Tibial nerve (tissue), 4 donors: ENCODE data around the gene KCTD13. TPM values are rescaled to one million over a fixed set of nuclear protein-coding genes. Genes with fewer than 3 reads are reported as not detected.
A peak's percentile ranks its signal among the peaks of the same experiment; 100 is the strongest.
"Not testable (repeated sequence)": the region's sequence is repeated elsewhere in the genome, so short reads cannot be mapped to it uniquely, and the experiment has no call there.

Experiments used
- DNase-seq, 2 donors: peaks; one replicate each; pipeline ENCODE4 v3.0.0-alpha.2; 2019; ENCODE audit warnings: low spot score in 2 of 2
- H3K27ac ChIP-seq, 4 donors: fragments of 200-600 bp; sonication (generic) in 3 of 4; one replicate each; pipeline ENCODE4 v1.5.1; 2017 to 2019; ENCODE audit warnings: mild to moderate bottlenecking in 1 of 4
- H3K27me3 ChIP-seq, 2 donors: fragments of 200-600 bp; sonication (generic) in 1 of 2; one replicate each; pipeline versions ENCODE4 v1.5.1 to v1.6.0; 2017 to 2019
- H3K36me3 ChIP-seq, 3 donors: fragments of 200-600 bp; sonication (generic); one replicate each; pipeline ENCODE4 v1.5.1; 2018 to 2019
- H3K4me1 ChIP-seq, 4 donors: fragments of 200-600 bp; sonication (generic) in 3 of 4; one replicate each; pipeline ENCODE4 v1.5.1; 2017 to 2019
- H3K4me3 ChIP-seq, 4 donors: fragments of 200-600 bp; sonication (generic) in 3 of 4; one replicate each; pipeline ENCODE4 v1.5.1; 2017 to 2019; ENCODE audit warnings: mild to moderate bottlenecking in 1 of 4, moderate library complexity in 1 of 4
- H3K9me3 ChIP-seq, 4 donors: fragments of 200-600 bp; sonication (generic) in 3 of 4; one replicate each; pipeline ENCODE4 v1.5.1; 2017 to 2019
- CTCF ChIP-seq, 5 experiments: fragments of 200-600 bp in 3 of 5; fragments of 450-650 bp in 2 of 5; sonication (generic) in 3 of 5; IDR thresholded peaks; one replicate each; pipeline ENCODE4 v1.5.1; 2016 to 2019; ENCODE audit warnings: antibody characterized with exemption in 5 of 5, mild to moderate bottlenecking in 3 of 5, moderate library complexity in 2 of 5
- EP300 ChIP-seq, 2 donors: sonication (generic); formaldehyde crosslinking; IDR thresholded peaks; one replicate each; pipeline ENCODE4 v1.6.1; 2017; ENCODE audit warnings: antibody characterized with exemption in 2 of 2, mild to moderate bottlenecking in 1 of 2
- POLR2A ChIP-seq, 2 donors: fragments of 450-650 bp; IDR thresholded peaks; one replicate each; pipeline ENCODE4 v1.6.1; 2017; ENCODE audit warnings: antibody characterized with exemption in 2 of 2, mild to moderate bottlenecking in 2 of 2, moderate library complexity in 2 of 2
- WGBS, 2 donors: methylation state at CpG; one replicate each; pipeline ENCODE4 v1.1.5; 2018; 5-methylcytosine and 5-hydroxymethylcytosine counted together
- total RNA-seq, 4 donors: library from RNA; depleted of rRNA; stranded (reverse); fragments of >200 nt; gene quantifications; one replicate each; pipeline ENCODE4 v1.1.0, GENCODE V29; 2016

The KCTD13 gene
- total RNA-seq, 4 donors from 2014 or later: 31.0 to 81.0 (median 38.7) TPM

GRCh38 chr16:29943846-29944799 lies 18.1 kb upstream of the KCTD13 start:
- H3K4me3 ChIP-seq: no peak overlapping the region
- H3K36me3 ChIP-seq: no peaks in the 10 kb centered on the region
- no peak for DNase-seq
- H3K27me3 ChIP-seq: no peaks in the 10 kb centered on the region
- H3K27ac ChIP-seq: peak overlapping the region in 1 of 4 donors; percentile 46
- no peak for TF ChIP-seq CTCF (IDR thresholded peaks at IDR 0.05)
- TF ChIP-seq POLR2A (IDR thresholded peaks at IDR 0.05): no peak
- H3K4me1 ChIP-seq: peaks cover 0 to 10% (median 0%) of the 10 kb centered on the region in 4 donors
- H3K9me3 ChIP-seq: no peaks in the 10 kb centered on the region
- 52 to 61% methylated on average over 11 of the region's 11 CpGs for WGBS, 2 donors

- Histone ChIP-seq H3K9me3 (no peaks in the 10 kb centered on the region), H3K27ac (no peak overlapping the region), H3K4me3 (no peak overlapping the region), H3K4me1 (peaks cover 0 to 10% (median 0%) of the 10 kb centered on the region in 4 donors), H3K27me3 (no peaks in the 10 kb centered on the region), H3K36me3 (no peaks in the 10 kb centered on the region)
- TF ChIP-seq EP300 (IDR thresholded peaks at IDR 0.05): no peak
- no peak for TF ChIP-seq CTCF (IDR thresholded peaks at IDR 0.05)
- TF ChIP-seq POLR2A (IDR thresholded peaks at IDR 0.05): no peak
- 55 to 67% methylated on average over 4 of the region's 4 CpGs for WGBS, 2 donors
- no peak for DNase-seq
Measured at GRCh38 chr16:29940656-29941055, 14.6 kb upstream of the KCTD13 start.

- H3K36me3 ChIP-seq, H3K9me3 ChIP-seq, H3K4me3 ChIP-seq, H3K27me3 ChIP-seq, DNase-seq, H3K27ac ChIP-seq: not testable (repeated sequence)
- 89 to 92% methylated on average over 2 of the region's 2 CpGs for WGBS, 2 donors
- H3K4me1 ChIP-seq: peaks cover 0 to 12% (median 9%) of the 10 kb centered on the region in 4 donors
Measured at GRCh38 chr16:29931750-29932149, 5.7 kb upstream of the KCTD13 start.

GRCh38 chr16:29927070-29927905 lies 1.3 kb upstream of the KCTD13 start:
- peaks cover 0 to 15% (median 8%) of the 10 kb centered on the region in 3 donors for H3K36me3 ChIP-seq
- DNase-seq: no peak
- H3K27ac ChIP-seq: peak overlapping the region in 3 of 4 donors; percentile 81 to 93 (median 89)
- H3K4me1 ChIP-seq: peaks cover 0 to 35% (median 19%) of the 10 kb centered on the region in 4 donors
- H3K9me3 ChIP-seq: no peaks in the 10 kb centered on the region
- no peaks in the 10 kb centered on the region for H3K27me3 ChIP-seq
- TF ChIP-seq EP300 (IDR thresholded peaks at IDR 0.05) (no peak), POLR2A (IDR thresholded peaks at IDR 0.05) (no peak), CTCF (IDR thresholded peaks at IDR 0.05) (no peak)
- 51 to 53% methylated on average over 12 of the region's 12 CpGs for WGBS, 2 donors
- H3K4me3 ChIP-seq: peak overlapping the region; percentile 78 to 84 (median 80)

- DNase-seq: peak in 1 of 2 donors; percentile 6
- Histone ChIP-seq H3K4me3 (peak overlapping the region; percentile 78 to 84 (median 80)), H3K27me3 (no peaks in the 10 kb centered on the region), H3K36me3 (peaks cover 0 to 19% (median 13%) of the 10 kb centered on the region in 3 donors), H3K9me3 (no peaks in the 10 kb centered on the region), H3K4me1 (peaks cover 0 to 39% (median 19%) of the 10 kb centered on the region in 4 donors), H3K27ac (peak overlapping the region; percentile 78 to 93 (median 85))
- WGBS, 2 donors: 1% methylated on average over 11 to 12 of the region's 12 CpGs
- TF ChIP-seq POLR2A (IDR thresholded peaks at IDR 0.05): no peak
- TF ChIP-seq CTCF (IDR thresholded peaks at IDR 0.05): no peak
- TF ChIP-seq EP300 (IDR thresholded peaks at IDR 0.05): no peak
Measured at GRCh38 chr16:29926711-29927052, 656 bp upstream of the KCTD13 start.
